ENCODE data around the gene CFAP53.
"Not testable (repeated sequence)": the region's sequence is repeated elsewhere in the genome, so short reads cannot be mapped to it uniquely, and the experiment has no call there.

The CFAP53 gene

GRCh38 chr18:50268022-50268747, 1.9 kb upstream of the CFAP53 start:
- peak; percentile 5 for TF ChIP-seq CTCF (IDR thresholded peaks at IDR 0.05; ENCODE audit: insufficient read depth, missing control alignments)
- FAIRE-seq, result no peak
- no peak for DNase-seq (ENCODE audit: insufficient read length, low spot score)

GRCh38 chr18:50262977-50263376, 3.3 kb downstream of the CFAP53 start:
- no peak for TF ChIP-seq CTCF (IDR thresholded peaks at IDR 0.05; ENCODE audit: insufficient read depth, missing control alignments)
- DNase-seq (ENCODE audit: insufficient read length, low spot score) (no peak), FAIRE-seq (no peak)

GRCh38 chr18:50250935-50251334, 15.4 kb downstream of the CFAP53 start:
- TF ChIP-seq CTCF (IDR thresholded peaks at IDR 0.05; ENCODE audit: insufficient read depth, missing control alignments), result no peak
- DNase-seq (ENCODE audit: insufficient read length, low spot score), result no peak
- no peak for FAIRE-seq

GRCh38 chr18:50249576-50249975, 16.7 kb downstream of the CFAP53 start:
- DNase-seq (ENCODE audit: insufficient read length, low spot score), result no peak
- TF ChIP-seq CTCF (IDR thresholded peaks at IDR 0.05; ENCODE audit: insufficient read depth, missing control alignments), result no peak
- no peak for FAIRE-seq

- DNase-seq (ENCODE audit: insufficient read length, low spot score) (no peak), FAIRE-seq (no peak)
- no peak for TF ChIP-seq CTCF (IDR thresholded peaks at IDR 0.05; ENCODE audit: insufficient read depth, missing control alignments)
These were observed 18.7 kb downstream of the CFAP53 start for GRCh38 chr18:50247561-50247960.

GRCh38 chr18:50241768-50242167, 24.5 kb downstream of the CFAP53 start:
- FAIRE-seq, result not testable (repeated sequence)

GRCh38 chr18:50240080-50240563, 26.2 kb downstream of the CFAP53 start:
- DNase-seq (ENCODE audit: insufficient read length, low spot score), result no peak
- no peak for TF ChIP-seq CTCF (IDR thresholded peaks at IDR 0.05; ENCODE audit: insufficient read depth, missing control alignments)
- no peak for FAIRE-seq

More at GRCh38 chr18:50241768-50242167, 24.5 kb downstream of the CFAP53 start:
- DNase-seq (ENCODE audit: insufficient read length, low spot score), result not testable (repeated sequence)
